Left hindlimb (tissue), 1 donor: ENCODE measurements around the gene CLDN22.

ENCODE experiments used
- DNase-seq: peaks from one replicate; pipeline ENCODE4 v3.0.0-alpha.2; 2018

Gene CLDN22

DNA sequence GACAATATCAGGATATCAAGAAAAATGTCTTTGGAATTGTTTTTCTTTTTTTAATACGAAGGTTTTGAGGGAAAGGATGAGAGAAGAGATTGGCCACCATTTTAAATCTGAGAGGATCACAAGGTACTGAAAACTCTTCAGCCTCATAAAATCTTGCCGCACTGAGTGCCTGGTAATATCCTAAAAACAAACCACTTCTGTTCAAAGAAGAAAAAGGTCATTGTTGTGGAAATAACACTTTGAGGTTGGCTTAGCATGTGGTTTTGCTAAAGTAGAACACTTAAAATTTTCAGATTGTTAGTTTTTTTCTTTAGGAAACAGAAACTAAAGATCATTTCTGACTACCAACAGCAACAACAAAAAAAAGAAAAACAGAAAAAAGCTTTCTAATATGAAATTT is 1.0 kb upstream of the CLDN22 start:
- DNase-seq, result no peak

DNA sequence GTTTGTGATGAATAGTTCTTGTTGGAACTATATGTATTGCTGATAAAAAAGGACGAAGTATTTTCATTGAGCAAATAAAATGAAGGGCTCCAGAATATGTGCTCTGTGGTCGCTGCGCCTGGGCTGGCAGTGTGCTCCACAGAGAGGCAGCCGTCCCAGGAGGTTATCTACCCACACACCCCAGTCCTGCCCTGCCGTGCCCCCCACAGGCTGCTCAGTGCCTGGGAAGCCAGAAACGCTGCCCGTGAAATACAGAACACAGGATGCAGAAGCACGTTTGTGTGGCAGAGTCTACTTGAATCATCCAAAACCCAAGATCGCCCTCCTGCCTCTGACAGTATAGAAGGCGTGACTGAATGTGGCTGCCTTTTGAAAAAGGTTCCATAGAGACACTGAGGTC is 1.4 kb downstream of the CLDN22 start:
- DNase-seq, result no peak

DNA sequence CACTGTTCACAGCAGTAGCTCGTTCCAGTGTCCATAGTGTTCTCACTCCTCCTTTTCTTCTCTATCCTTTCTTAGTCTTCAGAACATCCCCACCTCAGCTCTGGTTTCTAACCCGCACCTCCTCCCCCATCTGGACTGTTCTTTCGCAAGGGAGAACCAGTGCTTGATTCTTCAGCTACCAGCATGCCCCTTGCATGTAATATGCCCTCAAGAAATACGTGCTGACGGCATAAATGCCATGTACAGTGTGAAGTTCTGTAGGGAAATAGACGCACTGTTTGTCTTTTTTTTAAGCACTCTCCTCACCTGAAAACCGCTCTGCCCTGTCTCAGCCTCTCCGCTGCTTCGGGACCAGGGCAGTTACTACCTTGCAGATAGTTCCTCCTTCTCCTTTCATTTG is 5.3 kb downstream of the CLDN22 start:
- no peak for DNase-seq

DNA sequence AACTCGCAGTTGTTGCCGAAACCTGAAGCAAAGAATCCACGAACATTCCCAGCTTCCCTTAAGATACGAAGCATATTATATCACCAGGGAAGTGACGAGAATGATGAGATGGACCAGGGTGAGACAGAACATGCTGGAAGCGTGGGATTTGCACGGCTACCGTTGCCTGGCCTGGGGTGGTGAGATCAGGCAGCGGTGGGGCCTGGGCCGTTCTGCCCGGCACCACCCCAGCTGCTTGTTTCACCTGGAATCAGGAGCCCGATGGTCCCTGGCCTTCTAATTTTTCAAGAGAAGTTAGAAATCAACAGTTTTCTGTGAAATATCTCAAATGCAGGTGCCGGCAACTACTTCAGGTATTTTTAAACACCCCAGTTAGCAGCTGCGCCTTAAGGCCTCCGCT is 5.7 kb downstream of the CLDN22 start:
- no peak for DNase-seq

DNA sequence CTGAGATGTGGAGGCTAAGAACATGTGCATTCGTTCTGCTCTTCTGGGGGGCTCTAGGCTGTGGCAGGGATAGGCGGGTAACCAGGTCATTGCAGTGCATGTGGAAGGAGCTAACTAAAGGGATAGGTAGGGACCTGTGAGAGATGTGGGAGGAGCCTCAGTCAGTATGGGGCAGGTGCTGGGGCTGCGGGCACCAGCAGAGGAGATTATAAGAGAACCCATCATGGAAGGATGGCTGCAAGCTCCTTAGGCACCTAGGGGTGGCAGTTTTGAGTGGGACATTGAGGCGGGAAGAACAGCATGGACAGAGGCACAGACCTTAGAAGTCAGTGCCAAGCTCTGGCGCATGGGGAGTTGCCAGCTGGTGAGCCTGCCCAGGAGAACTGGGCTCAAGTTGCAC is 7.2 kb downstream of the CLDN22 start:
- DNase-seq, result no peak

DNA sequence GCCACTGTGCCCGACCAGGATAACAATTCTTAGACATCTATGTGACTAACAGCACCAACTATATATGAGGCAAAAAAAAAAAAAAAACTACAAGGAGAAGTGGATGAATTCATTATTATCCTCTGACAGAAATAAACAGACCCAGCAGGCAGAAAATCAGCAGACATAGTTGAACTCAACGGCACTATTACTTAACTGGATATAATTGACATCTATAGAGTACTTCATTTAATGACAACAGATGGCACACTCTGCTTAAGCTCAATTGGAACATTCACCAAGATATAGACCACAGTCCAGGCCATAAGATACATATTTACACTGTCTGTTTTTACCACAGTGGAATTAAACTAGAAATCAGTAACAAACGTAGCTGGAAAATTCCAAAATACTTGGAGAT is 13.3 kb downstream of the CLDN22 start:
- no peak for DNase-seq

DNA sequence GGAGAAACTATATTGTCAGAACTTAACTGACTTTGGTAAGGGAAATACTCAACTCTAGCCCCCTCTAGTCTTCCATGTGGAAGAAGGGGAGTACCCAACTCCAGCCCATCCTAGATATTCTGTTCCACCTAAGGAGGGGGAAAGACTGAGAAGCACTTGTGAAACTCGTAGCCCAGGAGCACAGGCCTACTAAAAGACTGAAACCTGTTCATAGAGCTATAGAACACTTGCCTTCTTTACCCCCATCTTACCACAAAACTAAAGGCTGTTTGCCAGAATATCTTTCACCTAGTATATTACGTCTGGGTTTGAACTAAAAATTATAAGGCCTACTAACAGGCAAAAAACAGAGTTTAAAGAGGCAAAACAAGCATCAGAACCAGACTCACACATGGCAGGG is 15.5 kb downstream of the CLDN22 start:
- no peak for DNase-seq

DNA sequence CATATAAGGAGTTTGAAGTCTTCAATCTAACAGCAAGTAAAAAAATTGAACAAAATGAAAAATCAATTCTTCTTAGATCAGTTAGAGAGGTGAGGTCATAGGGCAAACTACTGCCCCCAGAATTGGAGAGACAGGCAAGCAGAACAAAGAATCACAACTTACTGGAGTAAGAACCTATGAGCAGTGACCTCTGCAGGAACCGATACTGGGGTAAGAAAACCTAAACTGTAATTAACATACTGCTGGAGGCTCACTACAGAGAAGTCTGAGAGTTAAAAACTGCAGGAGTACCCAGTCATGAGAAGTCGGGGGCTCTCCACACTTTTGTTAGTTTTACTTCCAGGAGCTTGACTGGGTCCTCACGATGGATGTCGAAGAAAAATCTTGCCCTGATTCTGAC is 16.0 kb downstream of the CLDN22 start:
- no peak for DNase-seq

DNA sequence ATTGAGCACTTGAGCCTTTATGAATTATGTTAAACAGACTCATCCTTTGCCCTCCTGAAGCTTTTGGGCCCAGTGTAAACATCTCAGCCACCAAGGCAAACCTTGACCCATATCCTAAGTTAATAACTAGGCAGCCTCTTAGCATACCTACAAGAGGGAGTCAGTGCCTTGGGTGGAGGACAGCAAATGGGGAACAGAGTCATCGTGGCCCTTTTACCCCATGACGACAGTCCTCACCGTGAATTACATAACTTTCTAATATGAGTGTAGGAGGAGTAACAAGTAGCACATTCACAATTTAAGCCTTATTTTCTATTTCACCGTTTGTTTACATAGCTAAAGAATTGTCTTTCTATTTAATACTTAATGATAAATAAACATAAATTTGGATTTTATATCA is 16.8 kb downstream of the CLDN22 start:
- no peak for DNase-seq

DNA sequence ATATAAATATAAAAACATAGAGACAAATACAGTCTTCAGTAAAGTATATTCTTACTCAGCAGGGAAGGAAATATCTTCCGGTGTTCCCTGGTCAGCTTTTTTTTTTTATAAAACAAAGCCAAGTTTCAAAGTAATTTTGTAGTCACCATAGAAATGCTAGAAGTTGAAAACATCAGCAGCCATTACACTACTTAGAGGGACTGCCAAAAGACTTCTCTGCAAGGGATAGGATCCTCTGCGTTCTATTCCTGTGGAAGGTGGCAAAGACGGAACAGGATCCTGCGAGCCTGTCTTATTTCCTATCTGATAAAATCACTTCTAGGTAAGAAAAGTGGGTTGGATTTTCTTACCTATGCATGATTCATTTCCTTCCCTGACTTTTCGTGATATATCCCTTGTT is 19.4 kb downstream of the CLDN22 start:
- DNase-seq, result no peak

DNA sequence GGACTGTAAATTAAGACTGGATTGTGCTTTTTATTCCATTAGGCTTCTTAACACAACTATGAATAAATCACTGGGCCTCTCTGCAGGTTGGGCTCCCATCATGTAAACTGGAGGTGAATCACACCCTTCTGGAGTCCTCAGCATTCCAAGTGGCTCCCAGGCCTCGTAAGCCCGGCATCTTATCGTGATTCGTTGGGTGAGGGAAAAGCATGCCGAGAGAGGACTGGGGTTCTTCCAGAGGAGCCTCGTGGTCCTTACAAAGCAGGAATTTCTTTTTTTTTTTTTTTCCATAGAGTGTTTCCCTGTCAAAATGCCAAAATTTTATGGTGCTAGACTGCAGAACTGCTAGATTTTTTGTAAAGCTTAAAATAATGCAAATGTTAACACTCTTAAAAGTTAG is 20.0 kb downstream of the CLDN22 start:
- DNase-seq, result no peak

DNA sequence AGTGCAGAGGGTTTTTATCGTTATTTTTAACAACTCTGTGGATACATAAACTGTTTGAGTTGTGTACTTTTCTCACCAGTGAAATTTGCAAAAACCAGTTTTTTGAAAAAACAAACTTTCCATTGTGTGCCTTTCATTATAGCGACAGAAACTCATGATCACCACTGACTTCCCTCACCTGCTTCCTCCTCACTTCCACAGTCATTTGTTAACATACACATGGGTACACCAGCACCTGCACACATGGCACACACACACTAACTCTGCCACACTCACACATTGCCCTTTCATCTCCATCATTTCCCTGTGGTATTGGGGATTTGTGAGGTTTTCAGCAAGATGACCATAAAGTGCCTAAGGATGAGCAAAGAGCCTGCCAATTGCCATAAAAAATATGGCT is 20.6 kb downstream of the CLDN22 start:
- no peak for DNase-seq

DNA sequence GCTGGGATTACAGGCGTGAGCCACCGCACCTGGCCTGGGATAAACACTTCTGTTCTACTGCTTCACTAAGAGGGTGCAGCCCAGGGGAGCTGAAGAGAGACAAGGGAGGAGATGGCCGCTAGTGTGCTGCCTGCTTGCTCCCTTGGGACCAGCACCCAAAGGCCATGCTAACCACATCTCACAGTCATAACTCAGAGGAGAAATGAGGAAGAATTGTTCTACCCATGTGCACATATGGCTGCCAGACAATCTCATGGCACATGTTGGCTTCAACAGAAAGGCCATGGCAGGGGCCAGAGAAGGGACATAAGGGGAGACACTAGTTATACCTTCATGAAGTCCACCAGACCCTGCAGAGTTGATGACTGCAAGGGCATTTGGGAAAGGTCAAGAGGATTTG is 22.4 kb downstream of the CLDN22 start:
- DNase-seq, result no peak

DNA sequence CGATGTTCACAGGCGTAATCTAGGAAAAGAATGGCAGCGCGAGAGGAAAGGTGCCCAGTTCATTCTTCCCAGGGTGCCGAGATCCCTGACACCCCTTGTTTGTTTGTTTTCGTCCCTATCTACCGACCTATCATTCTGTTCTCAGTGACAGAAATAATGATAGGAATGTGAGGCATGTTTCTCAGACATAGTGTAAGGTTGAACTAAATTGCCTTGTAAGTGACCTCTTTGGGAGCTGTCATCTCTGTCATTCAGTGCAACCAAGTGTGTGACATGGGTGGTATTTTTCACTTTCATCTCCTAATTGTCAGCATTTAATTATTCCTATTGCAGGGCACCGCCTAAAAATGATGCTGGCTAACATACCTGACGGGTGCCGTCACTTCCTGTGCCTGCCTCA is 24.4 kb downstream of the CLDN22 start:
- DNase-seq, result no peak

DNA sequence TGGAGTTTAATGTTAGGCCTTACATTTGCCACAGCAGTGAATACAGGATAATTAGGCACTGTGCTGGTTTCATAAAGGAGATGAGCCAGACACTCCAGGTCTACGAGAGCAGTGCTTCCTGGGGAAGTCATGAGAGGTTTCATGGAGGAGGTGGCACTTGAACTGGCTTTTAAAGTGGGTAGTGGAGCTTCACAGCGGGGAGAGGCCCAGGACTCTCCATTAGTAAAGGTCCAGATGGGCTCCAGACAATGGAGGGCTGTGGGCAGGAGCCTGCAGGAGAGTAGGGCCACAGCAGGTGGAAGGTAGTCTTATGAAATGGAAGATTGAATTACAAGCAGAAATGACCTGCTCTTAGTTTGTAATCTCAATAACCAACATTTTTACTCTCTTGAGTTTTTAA is 29.0 kb downstream of the CLDN22 start:
- no peak for DNase-seq

DNA sequence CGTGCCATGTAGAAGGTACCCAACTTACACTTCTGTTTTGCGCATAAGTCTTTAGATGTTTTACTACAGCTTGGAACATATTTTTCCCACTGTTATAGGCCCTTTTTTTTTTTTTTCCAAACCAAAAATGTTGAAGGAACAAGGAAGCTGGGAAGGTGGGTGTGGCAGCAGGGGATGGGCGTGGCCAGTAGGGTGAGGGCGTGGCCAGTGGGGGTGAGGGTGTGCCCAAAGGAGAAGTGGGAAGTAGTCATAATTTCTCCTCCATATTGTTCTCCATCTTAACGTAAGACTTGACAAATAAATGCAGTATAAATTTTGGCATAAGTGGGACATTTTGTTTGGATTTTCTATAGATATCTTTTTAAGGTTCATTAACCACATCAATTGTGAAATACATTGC is 30.4 kb downstream of the CLDN22 start:
- no peak for DNase-seq

DNA sequence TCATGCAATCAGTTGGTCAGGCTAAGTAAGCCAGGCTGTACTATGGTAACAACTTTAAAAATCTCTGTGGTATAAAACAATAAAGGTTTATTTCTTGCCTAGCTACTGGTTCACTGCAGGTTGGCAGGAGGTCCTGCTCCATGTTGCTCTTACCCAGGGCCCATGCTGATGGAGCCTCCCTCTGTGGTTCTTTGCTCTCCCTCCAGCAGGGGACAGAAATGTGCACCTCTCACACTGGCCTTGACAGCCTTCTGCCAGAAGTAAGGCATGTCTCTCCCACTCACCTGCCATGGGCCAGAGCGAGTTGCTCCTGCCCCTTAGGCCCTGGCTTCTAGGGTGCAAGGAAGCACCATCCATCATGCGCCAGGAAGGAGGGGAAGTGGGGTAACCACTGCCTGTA is 31.1 kb downstream of the CLDN22 start:
- no peak for DNase-seq

DNA sequence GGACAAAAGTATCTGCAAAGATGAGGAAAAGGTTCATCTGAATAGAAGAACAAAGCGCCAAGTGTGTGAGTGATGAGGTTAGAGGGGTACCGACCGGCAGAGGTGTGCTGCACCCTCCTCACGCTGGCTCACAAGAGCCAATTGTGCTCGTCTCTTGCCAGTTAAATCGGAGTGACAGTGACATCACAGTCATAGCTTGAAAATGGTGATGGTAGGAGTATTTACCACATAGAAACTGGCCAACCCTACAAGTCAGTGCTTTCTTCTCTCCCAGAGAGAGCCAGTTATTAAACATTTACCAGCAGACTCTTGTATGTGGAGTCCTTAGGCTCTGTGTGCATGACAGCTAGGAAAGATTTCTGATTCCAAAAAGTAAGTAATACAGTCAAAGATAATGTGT is 32.4 kb downstream of the CLDN22 start:
- no peak for DNase-seq

DNA sequence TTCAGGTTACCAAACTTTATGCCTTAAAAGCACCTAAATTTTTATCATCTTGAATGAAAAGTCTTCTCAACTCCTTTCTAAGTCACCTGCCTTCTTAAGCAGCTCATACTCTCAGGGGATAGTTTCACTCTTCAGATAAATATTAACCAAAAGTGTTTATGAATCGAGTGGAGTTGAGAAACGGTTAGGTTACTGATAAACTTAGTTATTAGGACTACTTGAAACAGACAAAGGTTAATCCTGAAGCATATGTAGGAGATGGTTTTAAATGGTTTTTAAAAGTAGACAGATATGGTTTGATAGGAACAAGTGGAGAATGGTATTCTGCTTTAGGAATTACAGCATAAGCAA is 32.8 kb downstream of the CLDN22 start:
- no peak for DNase-seq

DNA sequence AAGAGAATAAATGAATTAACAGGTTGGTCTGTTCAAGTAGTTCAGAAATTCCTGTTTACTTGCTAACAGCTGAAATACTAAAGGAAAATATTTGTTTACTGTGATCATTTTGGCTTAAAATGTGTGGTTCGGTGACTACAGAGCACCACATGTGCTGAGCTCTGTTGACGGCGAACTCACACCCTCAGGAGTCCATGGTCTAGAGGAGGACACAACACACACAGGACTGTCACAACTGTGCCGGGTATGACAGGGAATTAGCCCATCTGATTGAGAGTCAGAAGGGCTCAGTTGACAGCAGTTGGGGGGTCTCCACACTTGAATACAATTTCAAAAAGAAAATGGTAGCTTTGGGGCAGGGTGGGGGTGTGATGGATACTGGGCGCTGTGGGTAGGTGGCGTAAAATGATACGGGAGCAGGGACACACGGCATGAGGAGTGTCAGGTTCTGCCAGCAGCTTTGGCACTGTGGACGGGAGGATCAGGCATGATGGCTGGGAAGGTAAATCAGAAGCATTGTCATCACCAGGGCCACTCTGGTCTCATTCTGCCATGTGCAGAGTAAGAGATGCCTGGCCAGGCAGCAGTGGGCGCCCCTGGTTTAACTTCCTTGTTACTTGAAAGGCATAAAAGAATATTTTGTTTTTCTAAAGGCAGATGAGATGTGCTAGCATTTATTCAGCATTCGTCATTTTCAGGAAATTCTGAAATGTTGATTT is 33.3 kb downstream of the CLDN22 start:
- no peak for DNase-seq

DNA sequence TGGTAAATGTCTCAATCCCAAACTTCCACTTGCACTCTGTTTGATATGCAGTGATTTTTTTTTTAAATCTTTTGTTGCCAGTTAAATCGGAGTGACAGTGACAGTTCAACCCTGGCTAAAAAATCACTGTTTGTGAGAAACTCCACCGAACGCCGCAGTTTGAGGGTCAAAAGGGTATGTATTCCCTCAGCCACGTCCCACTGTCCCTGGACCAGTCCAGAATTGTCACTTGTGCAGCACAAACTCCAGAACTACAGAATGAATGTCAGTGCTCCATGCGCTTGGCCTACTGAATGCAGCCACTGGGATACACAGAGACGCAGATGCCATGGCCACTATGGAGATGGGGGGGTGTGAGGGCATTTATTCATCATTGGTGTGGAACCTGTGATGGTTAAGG is 34.2 kb downstream of the CLDN22 start:
- DNase-seq, result no peak

DNA sequence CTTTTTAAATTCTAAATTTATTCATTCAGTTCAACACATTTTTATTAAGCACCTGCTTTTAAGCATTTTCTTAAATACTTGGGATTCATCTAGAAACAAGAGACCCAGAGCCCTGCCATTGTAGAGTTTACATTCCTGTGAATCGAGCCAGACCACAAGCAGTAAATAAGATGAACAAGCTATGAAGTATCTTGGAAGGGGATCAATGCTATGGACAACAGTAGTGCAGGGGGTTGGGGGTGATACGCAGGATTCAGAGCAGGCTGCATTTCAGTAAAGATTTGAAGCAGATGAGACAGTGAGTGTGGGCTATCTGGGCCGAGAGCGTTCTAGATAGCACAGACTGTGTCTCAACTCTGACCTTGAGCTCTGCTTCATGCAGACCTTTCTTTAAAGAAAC is 35.1 kb downstream of the CLDN22 start:
- no peak for DNase-seq

DNA sequence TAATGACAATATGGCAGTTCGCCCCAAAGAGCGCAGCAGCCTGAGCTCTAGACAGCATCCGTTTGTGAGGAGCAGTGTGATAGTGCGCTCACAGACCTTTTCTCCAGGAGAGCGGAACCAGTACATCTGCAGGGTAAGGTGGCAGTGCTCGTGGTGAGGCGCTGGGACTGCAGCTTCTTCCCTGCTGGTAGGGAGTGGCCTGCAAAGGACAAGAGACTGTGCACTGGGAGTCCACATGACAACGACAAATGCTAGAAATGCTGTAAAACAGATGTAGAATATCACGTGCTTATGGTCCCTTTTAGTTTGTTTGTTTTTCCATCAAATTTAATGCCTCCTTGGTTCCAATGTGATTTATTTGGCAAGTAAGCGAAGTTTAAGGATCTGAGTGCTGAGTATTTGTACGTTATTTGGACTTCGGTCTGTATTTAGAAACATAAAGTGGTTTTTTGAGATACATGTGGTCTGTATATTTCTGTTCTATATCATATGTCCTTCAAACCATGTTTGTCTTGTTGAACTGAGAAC is 35.8 kb downstream of the CLDN22 start:
- DNase-seq, result no peak

DNA sequence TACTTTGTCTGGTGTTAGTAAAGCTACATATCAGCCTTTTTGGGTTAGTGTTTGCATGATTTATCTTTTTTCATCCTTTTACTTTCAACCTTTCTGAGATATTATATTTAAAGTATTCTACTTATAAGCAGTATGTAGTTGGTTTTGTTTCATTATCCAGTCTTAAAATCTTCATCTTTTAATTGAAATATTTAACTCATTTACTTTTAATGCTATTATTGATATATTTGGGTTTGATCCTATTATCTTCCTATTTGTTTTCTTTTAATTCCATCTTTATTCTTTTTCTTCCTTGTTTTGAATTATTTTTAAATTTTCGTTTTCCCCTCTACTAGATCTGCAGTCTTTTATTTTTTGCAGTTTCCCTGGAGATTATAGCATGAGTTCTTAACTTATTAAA is 44.0 kb downstream of the CLDN22 start:
- no peak for DNase-seq

DNA sequence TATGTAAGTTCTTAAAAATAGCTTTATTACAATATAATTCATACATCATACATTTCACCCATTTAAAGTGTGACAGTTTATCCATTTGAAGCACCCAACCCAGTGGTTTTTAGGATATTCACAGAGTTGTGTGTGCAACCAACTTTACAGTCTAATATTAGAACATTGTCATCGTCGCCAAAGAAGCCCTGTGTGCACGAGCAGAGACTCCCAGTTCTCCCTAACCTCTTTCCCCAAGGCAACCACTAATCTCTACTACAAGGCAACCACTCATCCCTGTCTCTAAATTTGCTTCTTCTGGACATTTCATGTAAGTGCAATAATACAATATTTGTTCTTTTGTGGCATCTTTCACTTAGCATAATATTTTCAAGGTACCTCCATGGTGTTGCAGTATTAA is 47.7 kb downstream of the CLDN22 start:
- no peak for DNase-seq

DNA sequence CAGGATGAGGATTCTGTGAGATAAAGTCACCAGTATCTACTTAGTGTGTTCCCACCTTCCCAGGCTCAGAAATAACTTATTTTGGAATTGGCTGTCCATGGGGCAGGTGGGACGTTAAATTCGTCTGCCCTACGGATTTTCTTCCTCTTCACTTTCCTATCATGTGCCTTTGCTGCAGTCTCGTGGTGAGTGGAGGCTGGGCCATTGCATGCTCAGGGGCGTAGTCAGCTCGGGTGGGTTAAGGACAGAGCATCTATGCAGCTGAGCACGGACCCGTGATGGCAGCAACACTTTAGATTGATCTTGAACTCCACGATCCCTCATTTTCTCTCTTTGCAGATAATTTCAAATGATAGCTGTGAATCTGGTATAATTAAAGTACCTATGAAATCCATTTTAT is 51.5 kb downstream of the CLDN22 start:
- no peak for DNase-seq
